ENCODE data around the gene PTCHD4.

The PTCHD4 gene

DNA sequence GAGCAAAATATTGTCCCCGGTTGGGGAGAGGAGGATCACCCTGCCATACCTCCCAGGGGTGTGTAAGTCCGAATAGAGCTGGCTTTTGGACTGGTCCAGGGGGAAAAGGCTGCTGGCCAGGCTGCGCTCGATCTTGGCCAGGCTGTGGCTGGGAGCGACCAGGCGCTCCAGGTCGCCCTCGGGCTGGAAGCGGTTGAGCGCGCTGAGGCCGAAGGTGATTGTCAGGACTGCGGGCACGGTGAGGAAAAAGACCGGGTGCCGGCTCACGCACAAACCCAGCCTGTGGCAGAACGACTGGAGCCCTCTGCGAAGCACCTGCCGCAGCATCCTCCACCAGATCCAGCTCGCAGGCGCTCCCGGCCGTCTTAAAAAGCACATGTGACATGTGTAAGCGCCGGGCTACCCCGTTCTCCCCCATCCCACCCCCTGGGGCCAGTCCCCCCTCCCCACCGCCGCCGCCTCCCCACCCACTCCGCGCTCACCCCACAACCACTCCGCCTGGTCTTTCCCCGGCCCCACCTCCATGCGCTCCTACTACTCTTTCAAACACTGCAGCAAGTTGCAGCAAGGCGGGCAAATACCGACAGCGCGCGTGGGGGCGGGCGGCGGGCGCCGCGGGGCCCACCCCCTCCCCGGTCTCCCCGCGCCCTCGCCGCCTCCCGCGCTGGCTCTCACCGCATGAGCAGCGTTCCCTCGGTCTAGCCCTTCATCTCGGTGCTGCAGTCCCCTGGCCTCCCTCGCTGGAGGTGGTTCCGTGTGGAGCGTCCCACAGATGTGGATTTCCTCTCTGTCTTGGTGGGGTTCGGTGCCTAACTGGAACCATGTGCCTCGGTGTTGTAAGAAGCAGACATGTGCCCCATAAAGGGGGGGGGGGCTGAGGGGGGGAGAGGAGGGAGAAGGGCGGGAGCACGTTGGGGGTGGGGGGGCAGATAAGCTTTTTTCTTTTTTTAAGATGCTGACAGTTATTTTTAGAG lies 42.4 kb downstream of the PTCHD4 start:
- H2AFZ ChIP-seq (ENCODE audit: low read length), result no peak overlapping the region
- H3K4me3 ChIP-seq (ENCODE audit: low read depth, low read length, poor library complexity, severe bottlenecking), result no peak overlapping the region
- H3K4me2 ChIP-seq (ENCODE audit: low read length), result no peak overlapping the region
- H3K9me2 ChIP-seq (ENCODE audit: low read depth, low read length), result no peaks in the 10 kb centered on the region
- TF ChIP-seq EZH2 (IDR thresholded peaks at IDR 0.05; ENCODE audit: borderline replicate concordance, low read length), result no peak
- TF ChIP-seq, protein P1, sequence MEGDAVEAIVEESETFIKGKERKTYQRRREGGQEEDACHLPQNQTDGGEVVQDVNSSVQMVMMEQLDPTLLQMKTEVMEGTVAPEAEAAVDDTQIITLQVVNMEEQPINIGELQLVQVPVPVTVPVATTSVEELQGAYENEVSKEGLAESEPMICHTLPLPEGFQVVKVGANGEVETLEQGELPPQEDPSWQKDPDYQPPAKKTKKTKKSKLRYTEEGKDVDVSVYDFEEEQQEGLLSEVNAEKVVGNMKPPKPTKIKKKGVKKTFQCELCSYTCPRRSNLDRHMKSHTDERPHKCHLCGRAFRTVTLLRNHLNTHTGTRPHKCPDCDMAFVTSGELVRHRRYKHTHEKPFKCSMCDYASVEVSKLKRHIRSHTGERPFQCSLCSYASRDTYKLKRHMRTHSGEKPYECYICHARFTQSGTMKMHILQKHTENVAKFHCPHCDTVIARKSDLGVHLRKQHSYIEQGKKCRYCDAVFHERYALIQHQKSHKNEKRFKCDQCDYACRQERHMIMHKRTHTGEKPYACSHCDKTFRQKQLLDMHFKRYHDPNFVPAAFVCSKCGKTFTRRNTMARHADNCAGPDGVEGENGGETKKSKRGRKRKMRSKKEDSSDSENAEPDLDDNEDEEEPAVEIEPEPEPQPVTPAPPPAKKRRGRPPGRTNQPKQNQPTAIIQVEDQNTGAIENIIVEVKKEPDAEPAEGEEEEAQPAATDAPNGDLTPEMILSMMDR (IDR thresholded peaks at IDR 0.05; ENCODE audit: low read length), result no peak
- H3K9me3 ChIP-seq (ENCODE audit: low read length), result no peaks in the 10 kb centered on the region
- no peak overlapping the region for H3K9ac ChIP-seq (ENCODE audit: low read length)
- no peak overlapping the region for H3K27ac ChIP-seq (ENCODE audit: low read depth, low read length, poor library complexity, severe bottlenecking)
- no peaks in the 10 kb centered on the region for H3K79me2 ChIP-seq (ENCODE audit: insufficient read depth, low read length)
- H3F3A ChIP-seq (ENCODE audit: insufficient read depth, low read length), result no peaks in the 10 kb centered on the region
- no peaks in the 10 kb centered on the region for H3K36me3 ChIP-seq (ENCODE audit: insufficient read depth, low read length)
- no peaks in the 10 kb centered on the region for H3K4me1 ChIP-seq (ENCODE audit: insufficient read depth, low read length, severe bottlenecking)
- H4K20me1 ChIP-seq (ENCODE audit: insufficient read depth, low read length), result no peaks in the 10 kb centered on the region
- H3K27me3 ChIP-seq (ENCODE audit: insufficient read depth, low read length), result no peaks in the 10 kb centered on the region

DNA sequence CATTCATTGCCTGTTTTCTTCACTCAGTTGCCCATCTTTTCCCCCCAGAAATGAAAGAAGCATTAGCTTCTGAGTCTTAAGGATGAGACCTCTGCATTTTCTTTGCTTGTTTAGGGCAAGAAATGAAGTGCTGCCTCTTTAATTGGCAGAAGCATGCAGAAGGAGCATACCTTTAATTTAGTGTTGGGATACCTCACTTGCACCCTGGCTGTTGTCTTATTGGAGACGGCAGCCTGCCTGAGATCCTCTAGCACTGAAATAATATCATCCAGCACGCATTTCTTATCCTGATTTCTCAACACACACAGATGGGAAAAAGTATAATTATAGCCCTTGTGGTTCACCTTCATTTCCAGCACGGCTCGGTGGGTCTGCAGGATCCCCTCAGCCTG lies 43.1 kb downstream of the PTCHD4 start:
- Histone ChIP-seq H3K4me1 (ENCODE audit: insufficient read depth, low read length, severe bottlenecking) (no peaks in the 10 kb centered on the region), H3F3A (ENCODE audit: insufficient read depth, low read length) (no peaks in the 10 kb centered on the region), H3K9me3 (ENCODE audit: low read length) (no peaks in the 10 kb centered on the region), H3K27me3 (ENCODE audit: insufficient read depth, low read length) (no peaks in the 10 kb centered on the region), H2AFZ (ENCODE audit: low read length) (no peak overlapping the region), H3K79me2 (ENCODE audit: insufficient read depth, low read length) (no peaks in the 10 kb centered on the region), H3K36me3 (ENCODE audit: insufficient read depth, low read length) (no peaks in the 10 kb centered on the region), H3K9ac (ENCODE audit: low read length) (no peak overlapping the region), H3K4me3 (ENCODE audit: low read depth, low read length, poor library complexity, severe bottlenecking) (no peak overlapping the region), H3K4me2 (ENCODE audit: low read length) (no peak overlapping the region), H3K27ac (ENCODE audit: low read depth, low read length, poor library complexity, severe bottlenecking) (no peak overlapping the region), H4K20me1 (ENCODE audit: insufficient read depth, low read length) (no peaks in the 10 kb centered on the region), H3K9me2 (ENCODE audit: low read depth, low read length) (no peaks in the 10 kb centered on the region)
- no peak for TF ChIP-seq EZH2 (IDR thresholded peaks at IDR 0.05; ENCODE audit: borderline replicate concordance, low read length)
- TF ChIP-seq, protein P1 (IDR thresholded peaks at IDR 0.05; ENCODE audit: low read length), result no peak

DNA sequence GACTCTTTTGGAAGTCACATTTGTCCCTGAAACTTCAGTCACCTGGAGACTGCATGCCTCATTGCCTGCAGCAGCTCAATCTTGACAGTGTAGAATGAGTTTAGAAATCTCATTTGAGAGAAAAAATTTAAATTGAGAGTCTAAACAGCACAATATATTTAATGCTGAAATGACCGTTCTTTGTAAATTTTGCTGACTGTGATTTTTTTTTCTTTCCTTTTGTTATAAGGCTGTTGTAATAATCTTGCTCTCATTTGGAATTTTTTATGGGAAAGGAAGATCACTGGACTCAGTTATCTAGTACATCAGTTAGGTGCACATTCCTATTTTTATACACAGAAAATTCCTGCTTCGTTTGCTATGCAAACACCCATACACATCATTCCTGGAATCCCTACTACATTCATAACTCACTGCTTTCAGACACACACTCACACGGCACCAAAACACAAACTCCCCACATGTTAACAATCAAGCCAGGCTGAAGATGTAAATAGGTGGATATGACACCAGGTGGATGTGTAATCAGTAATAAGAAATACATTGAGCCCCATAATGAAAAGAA lies 43.8 kb downstream of the PTCHD4 start:
- H3K4me3 ChIP-seq (ENCODE audit: low read depth, low read length, poor library complexity, severe bottlenecking), result no peak overlapping the region
- H2AFZ ChIP-seq (ENCODE audit: low read length), result no peak overlapping the region
- no peak overlapping the region for H3K9ac ChIP-seq (ENCODE audit: low read length)
- H3K27me3 ChIP-seq (ENCODE audit: insufficient read depth, low read length), result no peaks in the 10 kb centered on the region
- H3K9me3 ChIP-seq (ENCODE audit: low read length), result no peaks in the 10 kb centered on the region
- no peak overlapping the region for H3K27ac ChIP-seq (ENCODE audit: low read depth, low read length, poor library complexity, severe bottlenecking)
- TF ChIP-seq EZH2 (IDR thresholded peaks at IDR 0.05; ENCODE audit: borderline replicate concordance, low read length), result no peak
- no peaks in the 10 kb centered on the region for H3K9me2 ChIP-seq (ENCODE audit: low read depth, low read length)
- no peaks in the 10 kb centered on the region for H3K4me1 ChIP-seq (ENCODE audit: insufficient read depth, low read length, severe bottlenecking)
- H3F3A ChIP-seq (ENCODE audit: insufficient read depth, low read length), result no peaks in the 10 kb centered on the region
- H3K79me2 ChIP-seq (ENCODE audit: insufficient read depth, low read length), result no peaks in the 10 kb centered on the region
- H3K36me3 ChIP-seq (ENCODE audit: insufficient read depth, low read length), result no peaks in the 10 kb centered on the region
- H3K4me2 ChIP-seq (ENCODE audit: low read length), result no peak overlapping the region
- no peaks in the 10 kb centered on the region for H4K20me1 ChIP-seq (ENCODE audit: insufficient read depth, low read length)

Data from OCI-LY1 (cell line).